HG03103 (cell line): Measurements from ENCODE around the gene TNS4.

Experiments used
- ATAC-seq: cut with Tn5 transposase; IDR thresholded peaks from one replicate; pipeline ENCODE4 v1.9.1; 2021; ENCODE audit warnings: low read depth; ENCODE audit not compliant: unreplicated experiment

Gene TNS4

GRCh38 chr17:40475234-40475908, 26.1 kb downstream of the TNS4 start:
- ATAC-seq: no peak

DNA sequence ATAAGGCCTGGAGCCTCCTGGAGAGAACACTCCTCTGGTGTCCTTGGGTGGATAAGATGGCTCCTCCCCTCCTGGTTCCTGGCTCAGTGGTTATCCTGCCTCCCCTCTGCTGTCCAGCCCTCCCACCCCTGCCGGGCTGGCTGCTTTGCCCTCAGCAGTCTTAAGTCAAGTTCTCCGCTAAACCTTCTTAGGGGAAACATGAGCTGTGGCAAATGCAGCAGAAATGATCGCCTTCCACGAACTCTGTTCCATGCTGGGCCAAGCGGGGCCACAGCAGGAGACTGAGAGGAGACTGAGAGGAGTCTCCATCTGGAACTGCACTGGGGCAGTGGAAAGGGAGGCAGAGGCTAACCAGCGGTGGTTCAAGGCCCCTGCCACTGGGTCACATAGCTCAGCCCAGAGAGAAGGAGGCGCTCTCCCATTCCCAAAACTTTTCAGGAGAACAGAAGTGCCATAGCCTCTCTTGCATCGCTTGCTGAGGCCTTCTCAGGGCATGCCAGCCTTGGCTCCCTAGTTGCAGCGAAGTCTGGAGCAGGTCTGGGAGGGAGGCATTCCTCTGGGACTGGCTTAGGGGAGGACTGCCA, 26.9 kb downstream of the TNS4 start:
- ATAC-seq: no peak

DNA sequence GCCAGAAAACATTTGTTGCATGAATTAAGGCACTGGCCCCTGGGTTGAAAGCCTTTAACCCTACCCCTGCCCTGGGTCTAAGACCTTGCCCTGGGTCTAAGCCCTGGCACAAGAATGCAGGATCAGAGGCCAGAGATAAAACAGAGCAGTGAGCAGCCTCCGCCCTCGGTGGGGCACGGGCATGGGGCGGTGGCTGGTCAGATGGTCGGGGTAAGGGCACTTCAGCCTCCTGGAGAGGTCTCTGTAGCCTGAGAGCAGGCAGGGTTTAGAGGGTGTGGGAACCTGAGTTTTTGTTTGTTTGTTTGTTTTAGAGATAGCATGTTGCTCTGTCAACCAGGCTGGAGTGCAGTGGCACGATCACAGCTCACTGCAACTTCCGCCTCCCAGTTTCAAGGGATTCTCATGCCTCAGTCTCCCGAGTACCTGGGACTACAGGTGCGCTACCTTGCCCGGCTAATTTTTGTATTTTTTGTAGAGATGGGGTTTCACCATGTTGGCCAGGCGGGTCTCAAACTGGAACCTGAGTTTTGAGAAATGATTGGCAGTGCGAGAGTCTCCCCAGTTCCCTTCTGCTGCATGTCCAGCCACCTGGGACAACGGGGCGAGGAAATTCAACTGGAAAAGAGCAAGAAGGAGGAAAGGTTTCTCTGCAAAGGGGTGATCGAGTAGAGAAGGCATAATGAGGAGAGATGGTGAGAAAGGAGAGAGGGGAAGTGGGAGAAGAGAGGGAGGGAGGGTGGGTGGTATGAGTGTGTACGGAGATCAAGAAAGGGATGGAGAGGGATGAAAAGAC, 27.7 kb downstream of the TNS4 start:
- ATAC-seq: no peak

GRCh38 chr17:40472733-40473452, 28.5 kb downstream of the TNS4 start:
- ATAC-seq: no peak

GRCh38 chr17:40471846-40472732, 29.3 kb downstream of the TNS4 start:
- no peak for ATAC-seq

GRCh38 chr17:40470932-40471828, 30.2 kb downstream of the TNS4 start:
- ATAC-seq: no peak

- ATAC-seq: no peak
Measured at GRCh38 chr17:40469805-40470675, 31.4 kb downstream of the TNS4 start.

GRCh38 chr17:40468560-40468959, 32.9 kb downstream of the TNS4 start:
- no peak for ATAC-seq

DNA sequence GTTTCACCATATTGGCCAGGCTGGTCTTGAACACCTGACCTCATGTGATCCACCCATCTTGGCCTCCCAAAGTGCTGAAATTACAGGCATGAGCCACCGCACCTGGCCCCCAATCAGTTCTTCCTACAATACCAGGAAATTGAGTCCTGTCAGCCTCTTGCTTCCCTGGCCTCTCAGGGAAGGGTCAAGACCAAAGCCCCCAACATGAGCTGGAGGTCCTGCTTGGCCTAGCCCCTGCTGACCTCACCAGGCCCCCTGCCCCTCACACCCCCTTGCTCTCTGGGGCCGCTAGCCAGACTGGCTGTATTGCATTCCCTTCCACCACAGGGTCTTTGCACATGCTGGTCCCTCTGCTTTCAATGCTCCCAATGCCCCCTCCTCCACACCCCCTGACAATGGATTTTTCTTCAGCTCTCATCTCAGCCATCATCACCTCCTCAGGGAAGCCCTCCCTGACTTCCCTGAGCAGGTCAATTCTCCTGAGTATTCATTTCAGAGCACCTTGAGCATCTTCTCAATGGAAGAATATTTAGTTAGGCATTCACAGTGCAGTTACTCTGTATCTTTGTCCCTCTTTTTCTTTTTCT, 34.0 kb downstream of the TNS4 start:
- ATAC-seq: no peak

DNA sequence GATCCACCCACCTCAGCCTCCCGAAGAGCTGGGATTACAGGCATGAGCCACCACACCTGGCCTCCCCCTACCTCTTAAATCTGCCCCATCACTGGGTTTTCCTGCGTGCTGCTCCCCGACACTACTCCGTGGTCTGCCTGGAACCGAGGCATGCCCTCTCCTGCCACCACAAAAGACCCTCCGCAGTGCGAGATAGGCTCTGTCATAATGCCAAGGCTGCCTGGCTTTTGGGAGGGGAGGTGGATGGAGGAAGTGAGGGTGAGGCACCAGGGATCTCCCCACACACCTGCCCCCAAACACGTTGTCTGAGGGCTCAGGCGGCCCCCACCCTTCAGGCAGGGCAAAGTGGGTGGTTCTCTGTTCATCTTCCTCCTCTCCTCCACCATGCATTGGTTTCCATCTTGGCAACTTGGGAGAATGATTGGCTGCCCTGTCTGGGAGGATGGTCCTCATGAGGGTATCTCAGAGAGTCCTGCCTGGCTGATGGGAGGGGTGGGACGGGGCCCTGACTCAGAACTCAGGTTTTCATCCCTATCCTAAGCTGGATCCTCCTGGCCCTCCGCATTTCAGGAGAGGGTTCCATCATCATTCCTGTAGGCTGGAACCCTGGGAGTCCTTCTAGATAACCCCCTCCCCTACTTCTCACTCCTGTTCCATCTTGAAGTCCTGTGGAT, 35.0 kb downstream of the TNS4 start:
- no peak for ATAC-seq

GRCh38 chr17:40464392-40464855, 37.0 kb downstream of the TNS4 start:
- no peak for ATAC-seq

- ATAC-seq: no peak
Measured at GRCh38 chr17:40463122-40463550, 38.3 kb downstream of the TNS4 start.

- ATAC-seq: no peak
Measured at GRCh38 chr17:40462343-40463121, 38.9 kb downstream of the TNS4 start.

DNA sequence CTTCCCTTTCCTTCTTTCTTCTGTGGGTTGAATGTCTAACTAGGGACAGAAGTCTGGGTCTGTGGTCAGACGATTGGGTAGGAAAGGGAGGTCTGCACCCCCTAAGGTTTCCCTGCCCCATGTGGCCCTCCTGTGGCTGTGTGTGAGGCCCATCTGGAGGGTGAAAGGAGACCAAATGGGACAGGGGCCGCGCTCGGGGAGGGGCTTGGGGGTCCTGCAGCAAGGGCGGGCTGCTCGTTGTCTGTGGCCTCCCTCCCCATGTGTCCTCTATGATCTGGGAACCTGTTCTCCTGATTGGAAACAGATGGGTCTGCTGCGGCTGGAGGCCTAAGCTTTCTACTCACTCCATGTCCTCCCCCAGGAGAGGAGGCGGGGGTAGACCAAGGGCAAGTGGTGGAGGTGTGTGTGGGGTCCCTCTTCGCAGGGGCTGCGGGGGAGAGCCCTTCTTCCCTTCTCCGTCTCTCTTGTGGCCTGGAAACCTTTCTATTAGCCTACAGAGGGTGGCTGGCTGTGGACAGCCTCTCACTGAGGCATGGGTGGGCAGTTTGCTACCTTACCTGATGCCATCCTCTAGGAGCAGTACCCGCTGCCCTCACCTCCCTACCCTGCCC, 39.6 kb downstream of the TNS4 start:
- ATAC-seq: no peak

DNA sequence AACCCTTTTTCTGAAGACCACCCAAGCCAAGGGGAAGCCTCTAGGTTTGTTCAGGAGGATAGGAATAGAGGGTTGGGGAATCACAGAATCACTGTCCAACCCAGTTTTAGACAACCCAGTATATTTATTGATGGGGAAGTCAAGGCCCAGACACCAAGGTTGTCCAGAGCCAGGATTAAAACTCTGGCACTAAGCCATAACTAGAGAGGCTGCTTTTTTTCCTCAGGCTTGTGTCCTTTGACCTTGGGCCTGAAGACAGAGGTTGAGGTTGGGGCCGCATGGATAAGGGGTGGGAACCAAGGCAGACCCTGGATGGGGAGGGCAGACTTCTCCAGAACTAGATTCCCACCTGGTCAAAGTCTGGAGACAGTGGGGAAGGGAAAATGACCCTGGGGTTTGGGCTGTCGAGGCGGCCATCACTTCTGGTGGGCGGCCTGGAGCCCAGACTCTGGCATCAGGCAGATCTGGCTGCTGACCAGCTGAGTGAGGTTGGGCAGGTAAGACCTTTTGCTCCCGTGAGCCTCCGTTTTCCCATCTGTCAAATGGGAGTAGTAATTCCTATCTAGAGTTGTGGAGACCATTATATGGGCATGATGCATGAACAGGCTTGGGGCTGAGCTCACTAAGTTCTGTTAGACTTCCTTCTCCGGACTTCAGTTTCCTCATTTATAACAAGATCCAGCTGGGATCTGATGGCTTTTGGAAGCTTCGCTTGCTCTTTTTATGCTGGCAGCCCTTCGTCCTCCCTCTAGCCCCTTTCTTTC, 40.3 kb downstream of the TNS4 start:
- ATAC-seq: no peak
